DMS 273 (cell line): ENCODE results near the gene RHOV.

Experiments
- DNase-seq: peaks from one replicate; lab custom pipeline; 2025; ENCODE audit not compliant: unreplicated experiment; lab: John Stamatoyannopoulos, UW

Gene RHOV

GRCh38 chr15:40846841-40847222, 27.2 kb downstream of the RHOV start:
- no peak for DNase-seq

GRCh38 chr15:40845511-40846284, 28.3 kb downstream of the RHOV start:
- no peak for DNase-seq

- DNase-seq, result no peak
These were observed 29.0 kb downstream of the RHOV start for GRCh38 chr15:40845036-40845435.

- peak; percentile 29 for DNase-seq
These were observed 29.4 kb downstream of the RHOV start for GRCh38 chr15:40844696-40845030.

GRCh38 chr15:40843885-40844695, 29.9 kb downstream of the RHOV start, which contains the start of gene SPINT1:
Gene SPINT1 (plus strand): TSS chr15:40844048. CDS start chr15:40844555, 507 bp downstream.
- DNase-seq, result no peak

GRCh38 chr15:40843261-40843884, 30.7 kb downstream of the RHOV start:
- DNase-seq, result peak; percentile 13

- DNase-seq, result no peak
These were observed 32.3 kb downstream of the RHOV start for GRCh38 chr15:40841741-40842140.

- no peak for DNase-seq
These were observed 35.3 kb downstream of the RHOV start for GRCh38 chr15:40838756-40839155.

- DNase-seq, result no peak
These were observed 38.0 kb downstream of the RHOV start for GRCh38 chr15:40836020-40836419.

- DNase-seq, result no peak
These were observed 41.1 kb downstream of the RHOV start for GRCh38 chr15:40832903-40833302.

GRCh38 chr15:40831861-40832260, 42.2 kb downstream of the RHOV start:
- no peak for DNase-seq

- DNase-seq, result no peak
These were observed 43.1 kb downstream of the RHOV start for GRCh38 chr15:40830884-40831283.

GRCh38 chr15:40829115-40829514, 44.9 kb downstream of the RHOV start:
- no peak for DNase-seq

GRCh38 chr15:40828447-40829036, 45.5 kb downstream of the RHOV start, which contains the start of gene PPP1R14D:
Gene PPP1R14D (minus strand): TSS chr15:40828708. CDS start chr15:40828641, 67 bp downstream.
- no peak for DNase-seq

- DNase-seq, result no peak
These were observed 47.5 kb downstream of the RHOV start for GRCh38 chr15:40826423-40827075.

- DNase-seq, result no peak
These were observed 48.2 kb downstream of the RHOV start for GRCh38 chr15:40825661-40826422.

- no peak for DNase-seq
These were observed 50.3 kb downstream of the RHOV start for GRCh38 chr15:40823572-40824343.
